ENCODE results near the gene CHD9.

The CHD9 gene

DNA sequence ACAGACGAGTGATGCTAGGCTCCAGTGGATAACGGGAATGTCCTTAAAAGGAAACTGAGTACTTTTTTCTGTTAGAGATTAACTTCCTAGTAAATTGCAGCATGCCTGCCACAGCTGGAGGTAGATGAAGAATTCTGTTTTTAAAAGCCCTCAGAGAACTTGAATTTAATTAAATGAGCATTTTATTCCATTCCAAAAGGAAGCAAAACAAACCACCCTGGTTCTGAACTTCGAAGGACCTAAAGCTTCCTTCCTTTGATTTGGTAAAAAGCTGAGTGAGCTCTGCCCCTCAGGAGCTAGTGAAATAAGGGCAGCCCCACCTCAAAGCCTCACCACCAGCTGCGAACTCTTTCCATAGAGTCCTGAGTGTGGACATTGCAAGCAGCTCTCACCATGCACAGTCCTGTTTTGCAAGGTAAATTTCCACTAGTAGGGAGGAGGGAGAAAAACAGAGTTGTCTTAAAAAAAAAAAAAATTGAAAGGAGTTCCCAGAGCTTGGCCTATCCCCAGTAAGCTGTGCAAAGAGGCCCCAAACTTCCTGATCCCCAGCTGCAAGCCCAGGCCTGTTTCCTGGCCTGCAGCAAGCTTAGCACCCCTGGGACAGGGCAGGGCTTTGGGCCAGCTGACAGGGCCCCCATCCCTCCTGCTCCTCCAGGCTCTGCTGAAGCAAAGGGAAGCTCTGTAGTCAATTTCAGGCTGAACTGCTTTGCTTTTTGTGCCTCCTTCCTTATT, 13.3 kb upstream of the CHD9 start:
- Histone ChIP-seq H3K4me2 (ENCODE audit: low read depth, low read length) (no peak overlapping the region), H3K9me3 (replicated peaks; ENCODE audit: insufficient read depth, low read length) (no peaks in the 10 kb centered on the region), H4K20me1 (ENCODE audit: insufficient read depth, low read length) (no peaks in the 10 kb centered on the region), H3K79me2 (ENCODE audit: low read length) (no peaks in the 10 kb centered on the region), H3K9ac (ENCODE audit: low read length) (no peak overlapping the region), H3K4me3 (ENCODE audit: low read length) (no peak overlapping the region), H3K27me3 (replicated peaks; ENCODE audit: insufficient read depth, low read length) (no peaks in the 10 kb centered on the region), H3K9me2 (replicated peaks; ENCODE audit: insufficient read depth, low read length) (no peaks in the 10 kb centered on the region), H2AFZ (ENCODE audit: low read length) (no peak overlapping the region), H3K4me1 (ENCODE audit: low read length) (no peaks in the 10 kb centered on the region), H3F3A (ENCODE audit: insufficient read depth, low read length) (no peaks in the 10 kb centered on the region), H3K27ac (ENCODE audit: low read length) (no peak overlapping the region), H3K36me3 (replicated peaks; ENCODE audit: insufficient read depth, low read length) (no peaks in the 10 kb centered on the region)
- no peak for DNase-seq
- TF ChIP-seq, protein P1, sequence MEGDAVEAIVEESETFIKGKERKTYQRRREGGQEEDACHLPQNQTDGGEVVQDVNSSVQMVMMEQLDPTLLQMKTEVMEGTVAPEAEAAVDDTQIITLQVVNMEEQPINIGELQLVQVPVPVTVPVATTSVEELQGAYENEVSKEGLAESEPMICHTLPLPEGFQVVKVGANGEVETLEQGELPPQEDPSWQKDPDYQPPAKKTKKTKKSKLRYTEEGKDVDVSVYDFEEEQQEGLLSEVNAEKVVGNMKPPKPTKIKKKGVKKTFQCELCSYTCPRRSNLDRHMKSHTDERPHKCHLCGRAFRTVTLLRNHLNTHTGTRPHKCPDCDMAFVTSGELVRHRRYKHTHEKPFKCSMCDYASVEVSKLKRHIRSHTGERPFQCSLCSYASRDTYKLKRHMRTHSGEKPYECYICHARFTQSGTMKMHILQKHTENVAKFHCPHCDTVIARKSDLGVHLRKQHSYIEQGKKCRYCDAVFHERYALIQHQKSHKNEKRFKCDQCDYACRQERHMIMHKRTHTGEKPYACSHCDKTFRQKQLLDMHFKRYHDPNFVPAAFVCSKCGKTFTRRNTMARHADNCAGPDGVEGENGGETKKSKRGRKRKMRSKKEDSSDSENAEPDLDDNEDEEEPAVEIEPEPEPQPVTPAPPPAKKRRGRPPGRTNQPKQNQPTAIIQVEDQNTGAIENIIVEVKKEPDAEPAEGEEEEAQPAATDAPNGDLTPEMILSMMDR (IDR thresholded peaks at IDR 0.05; ENCODE audit: low read length) = no peak
- no peak for TF ChIP-seq EZH2phosphoT487 (IDR thresholded peaks at IDR 0.05; ENCODE audit: low read length)
- no peak for TF ChIP-seq EZH2 (optimal IDR thresholded peaks at IDR 0.05; ENCODE audit: low read depth, low read length)

DNA sequence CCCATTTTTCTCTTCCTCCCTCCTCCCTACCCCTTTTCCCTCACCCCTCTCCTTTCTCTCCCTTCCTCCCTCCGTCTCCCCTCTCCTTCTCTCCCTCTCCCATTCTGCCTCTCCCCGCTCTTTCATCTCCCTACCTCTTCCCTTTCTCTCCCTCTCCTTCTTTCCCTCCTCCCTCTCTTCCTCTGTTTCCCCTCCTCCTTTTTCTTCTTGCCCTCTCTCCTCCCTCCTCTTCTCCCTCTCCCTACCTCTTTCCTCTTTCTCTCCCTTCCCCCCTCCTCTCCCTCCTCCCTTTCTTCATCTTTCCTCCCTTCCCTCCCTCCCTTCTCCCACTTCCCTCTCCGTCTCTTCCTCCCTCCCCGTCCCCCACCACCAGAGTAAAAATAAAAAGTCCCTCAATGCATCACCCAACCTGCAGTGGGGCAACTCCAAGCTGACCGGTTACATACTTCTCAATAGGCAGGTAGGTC, 12.5 kb upstream of the CHD9 start:
- Histone ChIP-seq H3F3A (ENCODE audit: insufficient read depth, low read length) (no peaks in the 10 kb centered on the region), H2AFZ (ENCODE audit: low read length) (no peak overlapping the region), H3K9me2 (replicated peaks; ENCODE audit: insufficient read depth, low read length) (no peaks in the 10 kb centered on the region), H3K79me2 (ENCODE audit: low read length) (no peaks in the 10 kb centered on the region), H4K20me1 (ENCODE audit: insufficient read depth, low read length) (no peaks in the 10 kb centered on the region), H3K4me2 (ENCODE audit: low read depth, low read length) (no peak overlapping the region), H3K4me3 (ENCODE audit: low read length) (no peak overlapping the region), H3K4me1 (ENCODE audit: low read length) (no peaks in the 10 kb centered on the region), H3K27me3 (replicated peaks; ENCODE audit: insufficient read depth, low read length) (no peaks in the 10 kb centered on the region), H3K27ac (ENCODE audit: low read length) (no peak overlapping the region), H3K9me3 (replicated peaks; ENCODE audit: insufficient read depth, low read length) (no peaks in the 10 kb centered on the region), H3K9ac (ENCODE audit: low read length) (no peak overlapping the region), H3K36me3 (replicated peaks; ENCODE audit: insufficient read depth, low read length) (no peaks in the 10 kb centered on the region)
- DNase-seq = no peak
- TF ChIP-seq EZH2 (optimal IDR thresholded peaks at IDR 0.05; ENCODE audit: low read depth, low read length) (no peak), EZH2phosphoT487 (IDR thresholded peaks at IDR 0.05; ENCODE audit: low read length) (no peak)
- TF ChIP-seq, protein P1 (IDR thresholded peaks at IDR 0.05; ENCODE audit: low read length) = no peak

GRCh38 chr16:53043428-53043831, 11.4 kb upstream of the CHD9 start:
- Histone ChIP-seq H3K4me2 (ENCODE audit: low read depth, low read length) (no peak overlapping the region), H4K20me1 (ENCODE audit: insufficient read depth, low read length) (no peaks in the 10 kb centered on the region), H3K9me3 (replicated peaks; ENCODE audit: insufficient read depth, low read length) (no peaks in the 10 kb centered on the region), H3K4me3 (ENCODE audit: low read length) (no peak overlapping the region), H3K79me2 (ENCODE audit: low read length) (no peaks in the 10 kb centered on the region), H3K4me1 (ENCODE audit: low read length) (no peaks in the 10 kb centered on the region), H3K27me3 (replicated peaks; ENCODE audit: insufficient read depth, low read length) (no peaks in the 10 kb centered on the region), H3F3A (ENCODE audit: insufficient read depth, low read length) (no peaks in the 10 kb centered on the region), H3K9me2 (replicated peaks; ENCODE audit: insufficient read depth, low read length) (no peaks in the 10 kb centered on the region), H3K9ac (ENCODE audit: low read length) (no peak overlapping the region), H3K36me3 (replicated peaks; ENCODE audit: insufficient read depth, low read length) (no peaks in the 10 kb centered on the region), H3K27ac (ENCODE audit: low read length) (no peak overlapping the region), H2AFZ (ENCODE audit: low read length) (no peak overlapping the region)
- TF ChIP-seq, protein P1 (IDR thresholded peaks at IDR 0.05; ENCODE audit: low read length) = no peak
- TF ChIP-seq EZH2phosphoT487 (IDR thresholded peaks at IDR 0.05; ENCODE audit: low read length) (no peak), EZH2 (optimal IDR thresholded peaks at IDR 0.05; ENCODE audit: low read depth, low read length) (no peak)
- no peak for DNase-seq

All from MM.1S (cell line).